Measurements from ENCODE around the gene ZNF219. TPM values are rescaled to one million over a fixed set of nuclear protein-coding genes. Genes with fewer than 3 reads are reported as not detected.

The ZNF219 gene
- 17.6 TPM for polyA plus RNA-seq (ENCODE audit: insufficient read length)

- DNase-seq (ENCODE audit: low read depth), result no peak
These were observed at the start of gene ZNF219 for GRCh38 chr14:21098076-21098891. TSS of gene ZNF219 (minus strand) at chr14:21098655. CDS start at chr14:21093591, 5,064 bp downstream.

- no peak for DNase-seq (ENCODE audit: low read depth)
These were observed 47.0 kb upstream of the ZNF219 start for GRCh38 chr14:21145437-21145836.

- DNase-seq (ENCODE audit: low read depth), result no peak
These were observed 43.9 kb upstream of the ZNF219 start for GRCh38 chr14:21142357-21142756.

GRCh38 chr14:21136024-21136423 is 37.6 kb upstream of the ZNF219 start:
- DNase-seq (ENCODE audit: low read depth), result no peak

- DNase-seq (ENCODE audit: low read depth), result no peak
These were observed 35.4 kb upstream of the ZNF219 start for GRCh38 chr14:21133901-21134300.

- DNase-seq (ENCODE audit: low read depth), result no peak
These were observed 25.0 kb upstream of the ZNF219 start for GRCh38 chr14:21123429-21123828.

- DNase-seq (ENCODE audit: low read depth), result no peak
These were observed 22.7 kb upstream of the ZNF219 start for GRCh38 chr14:21121122-21121521.

- DNase-seq (ENCODE audit: low read depth), result no peak
These were observed 22.2 kb upstream of the ZNF219 start for GRCh38 chr14:21120686-21121085.

GRCh38 chr14:21118933-21119332 is 20.5 kb upstream of the ZNF219 start:
- no peak for DNase-seq (ENCODE audit: low read depth)

- no peak for DNase-seq (ENCODE audit: low read depth)
These were observed 14.9 kb upstream of the ZNF219 start for GRCh38 chr14:21113369-21113768.

- DNase-seq (ENCODE audit: low read depth), result no peak
These were observed 13.8 kb upstream of the ZNF219 start for GRCh38 chr14:21112255-21112654.

- no peak for DNase-seq (ENCODE audit: low read depth)
These were observed 11.1 kb upstream of the ZNF219 start for GRCh38 chr14:21109377-21110138.

GRCh38 chr14:21108791-21109190 is 10.3 kb upstream of the ZNF219 start:
- DNase-seq (ENCODE audit: low read depth), result no peak

- DNase-seq (ENCODE audit: low read depth), result no peak
These were observed 8.9 kb upstream of the ZNF219 start for GRCh38 chr14:21107283-21107800.

- DNase-seq (ENCODE audit: low read depth), result no peak
These were observed 8.2 kb upstream of the ZNF219 start for GRCh38 chr14:21106498-21107282.

GRCh38 chr14:21106176-21106497 is 7.7 kb upstream of the ZNF219 start:
- no peak for DNase-seq (ENCODE audit: low read depth)

GRCh38 chr14:21105095-21105494 is 6.6 kb upstream of the ZNF219 start:
- DNase-seq (ENCODE audit: low read depth), result no peak

- no peak for DNase-seq (ENCODE audit: low read depth)
These were observed 6.1 kb upstream of the ZNF219 start for GRCh38 chr14:21104448-21105060.

GRCh38 chr14:21103710-21104447 is 5.4 kb upstream of the ZNF219 start:
- peak; percentile 84 for DNase-seq (ENCODE audit: low read depth)

GRCh38 chr14:21103411-21103709 is 4.9 kb upstream of the ZNF219 start:
- DNase-seq (ENCODE audit: low read depth), result no peak

Measured in forelimb muscle (tissue), 1 donor.